HEK293T (cell line): ENCODE results near the gene INCENP.

Experiments used
- CTCF ChIA-PET: fragments of 350-600 bp; formaldehyde crosslinking; extraction: SDS; loops from one replicate; lab custom pipeline; 2021; ENCODE audit warnings: antibody characterized with exemption, inconsistent platforms; lab: Yijun Ruan, JAX
- POLR2A ChIA-PET: fragments of 350-600 bp; formaldehyde crosslinking; extraction: SDS; loops from one replicate; lab custom pipeline; 2020; ENCODE audit warnings: antibody characterized with exemption, inconsistent platforms; lab: Yijun Ruan, JAX
- DNase-seq: peaks from one replicate; pipeline ENCODE4 v3.0.0; 2012; ENCODE audit warnings: mixed read lengths; ENCODE audit errors: extremely low spot score
- ARNT ChIP-seq: fragments of 450-650 bp; IDR thresholded peaks from 2 replicates; pipeline ENCODE4 v1.6.1; 2017; ENCODE audit warnings: mild to moderate bottlenecking
- BHLHE40 ChIP-seq: fragments of 450-650 bp; IDR thresholded peaks from 2 replicates; pipeline ENCODE4 v1.6.1; 2016; ENCODE audit warnings: mild to moderate bottlenecking, moderate library complexity, borderline replicate concordance
- CTBP1 ChIP-seq: fragments of 450-650 bp; IDR thresholded peaks from 2 replicates; pipeline ENCODE4 v1.6.1; 2016; ENCODE audit warnings: borderline replicate concordance
- ELF4 ChIP-seq: fragments of 450-650 bp; IDR thresholded peaks from 2 replicates; pipeline ENCODE4 v1.6.1; 2017; ENCODE audit warnings: antibody characterized with exemption
- FOXA1 ChIP-seq: fragments of 450-650 bp; IDR thresholded peaks from 2 replicates; pipeline ENCODE4 v1.6.1; 2016; ENCODE audit warnings: mild to moderate bottlenecking
- FOXK2 ChIP-seq: fragments of 450-650 bp; IDR thresholded peaks from 2 replicates; pipeline ENCODE4 v1.6.1; 2016; ENCODE audit warnings: mild to moderate bottlenecking
- FOXM1 ChIP-seq: fragments of 450-650 bp; IDR thresholded peaks from 2 replicates; pipeline ENCODE4 v1.6.1; 2017; ENCODE audit warnings: mild to moderate bottlenecking, borderline replicate concordance
- HDGF ChIP-seq: fragments of 450-650 bp; IDR thresholded peaks from 2 replicates; pipeline ENCODE4 v1.6.1; 2017; ENCODE audit warnings: antibody characterized with exemption, borderline replicate concordance
- L3MBTL2 ChIP-seq: fragments of 450-650 bp; conservative IDR thresholded peaks from 2 replicates; pipeline ENCODE4 v1.6.1; 2016; ENCODE audit warnings: mild to moderate bottlenecking
- LEF1 ChIP-seq: fragments of 450-650 bp; IDR thresholded peaks from 2 replicates; pipeline ENCODE4 v1.6.1; 2017; ENCODE audit warnings: mild to moderate bottlenecking, borderline replicate concordance
- NFRKB ChIP-seq: fragments of 450-650 bp; IDR thresholded peaks from 2 replicates; pipeline ENCODE4 v1.6.1; 2016; ENCODE audit warnings: mild to moderate bottlenecking, moderate library complexity
- PKNOX1 ChIP-seq: fragments of 450-650 bp; IDR thresholded peaks from 2 replicates; pipeline ENCODE4 v1.6.1; 2016
- SP1 ChIP-seq: fragments of 450-650 bp; IDR thresholded peaks from 2 replicates; pipeline ENCODE4 v1.6.1; 2017
- SUZ12 ChIP-seq: fragments of 450-650 bp; IDR thresholded peaks from 2 replicates; pipeline ENCODE4 v1.6.1; 2016; ENCODE audit warnings: mild to moderate bottlenecking
- TARDBP ChIP-seq: fragments of 450-650 bp; IDR thresholded peaks from 2 replicates; pipeline ENCODE4 v1.6.1; 2016
- ZNF384 ChIP-seq: fragments of 450-650 bp; IDR thresholded peaks from 2 replicates; pipeline ENCODE4 v1.6.1; 2016

The INCENP gene

GRCh38 chr11:62132689-62133293, 9.0 kb downstream of the INCENP start:
- TF ChIP-seq LEF1 (no peak), L3MBTL2 (no peak), HDGF (no peak), ARNT (no peak), TARDBP (no peak), FOXM1 (no peak), SP1 (no peak), ZNF384 (no peak), CTBP1 (no peak), SUZ12 (no peak), FOXA1 (no peak), NFRKB (no peak), ELF4 (no peak), PKNOX1 (no peak)
- ChIA-PET CTCF (no interaction called here), POLR2A (interaction anchor here (1.3 kb wide), 1 partner anchor 9 kb away, joined by 3 read pairs; no protein-coding TSS in a partner anchor)

GRCh38 chr11:62133328-62134065, 9.7 kb downstream of the INCENP start:
- DNase-seq = no peak
- ChIA-PET CTCF (no interaction called here), POLR2A (interaction anchor here (0.9 kb wide), 1 partner anchor 10 kb away, joined by 3 read pairs; the partner anchor contains the start of gene INCENP)
- TF ChIP-seq ARNT = no peak
- TF ChIP-seq NFRKB = no peak
- TF ChIP-seq HDGF = no peak
- TF ChIP-seq TARDBP = no peak
- no peak for TF ChIP-seq SUZ12
- no peak for TF ChIP-seq FOXA1
- no peak for TF ChIP-seq PKNOX1
- no peak for TF ChIP-seq ZNF384
- TF ChIP-seq SP1 = no peak
- no peak for TF ChIP-seq FOXM1
- TF ChIP-seq ELF4 = no peak
- TF ChIP-seq L3MBTL2 = no peak
- no peak for TF ChIP-seq CTBP1
- no peak for TF ChIP-seq FOXK2
- no peak for TF ChIP-seq LEF1
- no peak for TF ChIP-seq BHLHE40

More at GRCh38 chr11:62132689-62133293, 9.0 kb downstream of the INCENP start:
- no peak for DNase-seq

- ChIA-PET CTCF (no interaction called here), POLR2A (interaction anchor here (0.7 kb wide), 1 partner anchor 691 kb away, joined by 3 read pairs; no protein-coding TSS in a partner anchor)
- no peak for TF ChIP-seq BHLHE40
- DNase-seq = no peak
These were observed 13.6 kb downstream of the INCENP start for GRCh38 chr11:62137276-62137861.

DNA sequence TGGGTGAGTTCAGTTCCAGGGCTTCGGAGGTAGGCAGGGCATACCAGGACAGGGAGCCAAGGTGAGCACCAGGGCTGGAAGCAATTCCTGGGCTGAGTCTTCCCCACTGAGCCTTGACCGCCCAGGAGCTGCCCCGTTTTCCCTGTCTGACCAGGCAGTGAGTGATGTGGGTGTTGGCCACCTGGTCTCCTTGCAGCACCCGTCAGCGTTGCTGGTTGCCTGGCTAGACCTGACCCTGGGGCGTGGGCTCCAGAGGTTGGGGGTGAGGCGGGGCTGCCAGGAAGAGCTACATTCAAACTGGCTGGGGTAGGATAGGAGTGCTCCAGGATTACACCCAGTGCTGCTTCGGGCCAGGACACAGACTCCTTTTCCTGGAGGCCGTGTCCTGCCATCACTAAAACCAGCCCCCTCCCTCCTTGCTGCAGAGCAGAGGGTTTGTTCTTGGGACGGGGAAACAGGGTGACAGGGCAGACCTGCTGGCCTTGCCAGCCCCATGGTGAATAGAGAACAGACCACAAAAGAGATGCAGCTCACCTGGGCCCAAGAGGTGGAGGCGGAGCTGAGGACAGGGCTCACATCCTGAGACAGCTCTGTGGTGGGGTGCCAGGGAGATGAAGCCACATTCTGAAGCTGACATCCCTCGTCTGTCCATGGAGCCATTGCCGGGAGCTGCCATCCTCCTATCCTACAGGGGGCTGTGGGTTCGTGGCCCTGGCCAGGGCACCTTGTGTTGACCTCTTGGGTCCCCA, 14.2 kb downstream of the INCENP start:
- POLR2A ChIA-PET = no interaction called here
- CTCF ChIA-PET = no interaction called here
- TF ChIP-seq BHLHE40 (no peak), CTBP1 (no peak), TARDBP (no peak), HDGF (no peak), ELF4 (no peak), FOXA1 (no peak), SP1 (no peak), ARNT (no peak)

DNA sequence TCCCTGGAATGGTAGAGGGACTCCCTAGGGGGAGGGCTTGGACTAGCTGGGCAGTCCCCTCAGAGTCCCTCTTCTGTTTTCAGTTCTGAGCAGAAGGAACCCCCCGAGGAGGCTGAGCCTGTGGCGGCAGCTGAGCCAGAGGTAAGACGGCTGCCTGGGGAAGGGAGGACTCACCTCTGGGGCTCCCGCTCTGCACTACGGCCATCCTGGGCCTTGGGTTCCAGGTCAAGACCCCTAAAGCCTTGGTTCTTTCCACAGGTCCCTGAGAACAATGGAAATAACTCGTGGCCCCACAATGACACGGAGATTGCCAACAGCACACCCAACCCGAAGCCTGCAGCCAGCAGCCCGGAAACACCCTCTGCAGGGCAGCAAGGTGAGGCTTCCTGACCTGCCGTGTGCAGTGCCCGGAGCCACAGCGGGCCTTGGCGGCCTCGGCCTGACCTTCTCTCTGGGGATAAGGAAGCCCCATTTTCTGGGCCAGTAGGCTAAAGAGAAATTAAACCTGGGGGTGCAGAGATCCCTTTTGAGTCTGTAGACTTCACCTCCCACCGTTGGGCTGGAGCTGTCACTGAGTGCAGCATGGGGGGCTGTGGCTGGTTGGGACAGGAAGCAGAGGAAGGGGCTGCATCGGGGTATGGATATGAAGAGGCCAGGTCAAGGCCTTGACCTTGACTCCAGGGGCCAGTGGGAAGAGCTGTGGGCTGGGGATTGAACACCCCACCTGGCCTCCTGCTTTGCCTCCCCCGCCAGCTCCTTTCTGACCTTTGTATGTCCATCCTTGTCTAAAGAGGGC, 15.0 kb downstream of the INCENP start:
- ChIA-PET POLR2A (no interaction called here), CTCF (no interaction called here)
- no peak for DNase-seq
- no peak for TF ChIP-seq SUZ12
- no peak for TF ChIP-seq FOXK2
- TF ChIP-seq ZNF384 = no peak
- no peak for TF ChIP-seq ELF4
- TF ChIP-seq ARNT = no peak
- TF ChIP-seq CTBP1 = no peak
- no peak for TF ChIP-seq LEF1
- no peak for TF ChIP-seq NFRKB
- TF ChIP-seq PKNOX1 = no peak
- no peak for TF ChIP-seq FOXM1
- no peak for TF ChIP-seq L3MBTL2
- no peak for TF ChIP-seq HDGF
- TF ChIP-seq SP1 = no peak
- no peak for TF ChIP-seq BHLHE40
- no peak for TF ChIP-seq FOXA1
- TF ChIP-seq TARDBP = no peak

More for the DNA sequence above, 14.2 kb downstream of the INCENP start:
- no peak for DNase-seq
